ENCODE data around the gene CCDC183.
"Not testable (repeated sequence)": the region's sequence is repeated elsewhere in the genome, so short reads cannot be mapped to it uniquely, and the experiment has no call there.

The CCDC183 gene

DNA sequence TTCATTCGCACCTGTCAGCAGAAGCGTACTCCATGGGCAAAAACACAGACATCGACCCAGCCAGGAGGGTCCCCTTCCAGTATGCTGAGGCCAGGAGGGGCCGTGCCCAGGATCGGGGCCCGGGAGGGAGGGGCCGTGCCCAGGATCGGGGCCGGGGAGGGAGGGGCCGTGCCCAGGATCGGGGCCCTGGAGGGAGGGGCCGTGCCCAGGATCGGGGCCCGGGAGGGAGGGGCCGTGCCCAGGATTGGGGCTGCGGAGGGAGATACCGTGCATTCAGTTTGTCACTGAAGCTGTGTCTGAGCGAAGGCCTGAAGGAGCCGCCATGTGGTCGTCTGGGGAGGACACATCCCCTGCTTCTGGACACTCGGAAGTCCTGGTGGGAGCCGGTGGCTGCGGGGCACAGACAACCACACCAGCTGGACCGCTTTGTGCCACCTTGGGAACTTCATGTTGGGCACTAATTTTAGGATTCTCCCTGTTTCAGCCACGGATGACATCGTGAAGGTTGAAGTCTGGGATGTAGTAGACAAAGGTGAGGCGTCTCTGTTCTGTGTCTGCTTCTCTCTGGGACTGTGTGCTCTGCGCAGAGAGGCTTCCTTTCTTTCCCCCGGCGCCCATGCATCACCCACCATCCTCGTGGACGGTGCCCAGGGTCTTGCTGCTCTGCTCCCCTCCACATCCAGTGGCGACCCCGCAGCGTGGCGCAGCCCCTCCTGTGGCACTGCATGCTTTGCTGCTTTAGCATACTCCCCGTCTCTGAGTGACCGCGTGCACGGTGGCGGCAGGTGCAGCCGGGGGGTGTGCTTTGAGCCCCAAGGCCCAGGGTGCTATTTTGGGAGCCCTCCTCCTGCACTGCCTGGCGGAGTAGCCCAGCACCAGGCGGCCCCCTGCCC lies 29.4 kb downstream of the CCDC183 start:
- DNase-seq (ENCODE audit: low read depth), result no peak

DNA sequence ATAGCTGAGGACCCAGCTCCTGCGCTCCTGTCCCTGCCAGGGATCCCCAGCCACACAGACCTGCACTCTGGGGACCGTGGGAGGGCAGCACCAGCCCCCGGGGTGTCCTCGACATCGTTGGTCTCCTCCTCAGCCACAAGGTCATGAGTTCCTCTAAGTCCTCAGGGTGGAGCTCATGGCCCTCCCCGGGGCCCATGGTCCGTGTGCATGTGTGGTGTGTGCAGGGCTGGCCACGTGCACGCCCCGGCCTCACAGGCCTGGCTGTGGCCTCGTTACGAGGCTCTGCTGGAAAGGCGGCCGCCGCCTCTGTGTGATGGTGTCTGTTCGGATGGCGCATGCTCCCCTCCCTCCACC lies 30.0 kb downstream of the CCDC183 start:
- no peak for DNase-seq (ENCODE audit: low read depth)

DNA sequence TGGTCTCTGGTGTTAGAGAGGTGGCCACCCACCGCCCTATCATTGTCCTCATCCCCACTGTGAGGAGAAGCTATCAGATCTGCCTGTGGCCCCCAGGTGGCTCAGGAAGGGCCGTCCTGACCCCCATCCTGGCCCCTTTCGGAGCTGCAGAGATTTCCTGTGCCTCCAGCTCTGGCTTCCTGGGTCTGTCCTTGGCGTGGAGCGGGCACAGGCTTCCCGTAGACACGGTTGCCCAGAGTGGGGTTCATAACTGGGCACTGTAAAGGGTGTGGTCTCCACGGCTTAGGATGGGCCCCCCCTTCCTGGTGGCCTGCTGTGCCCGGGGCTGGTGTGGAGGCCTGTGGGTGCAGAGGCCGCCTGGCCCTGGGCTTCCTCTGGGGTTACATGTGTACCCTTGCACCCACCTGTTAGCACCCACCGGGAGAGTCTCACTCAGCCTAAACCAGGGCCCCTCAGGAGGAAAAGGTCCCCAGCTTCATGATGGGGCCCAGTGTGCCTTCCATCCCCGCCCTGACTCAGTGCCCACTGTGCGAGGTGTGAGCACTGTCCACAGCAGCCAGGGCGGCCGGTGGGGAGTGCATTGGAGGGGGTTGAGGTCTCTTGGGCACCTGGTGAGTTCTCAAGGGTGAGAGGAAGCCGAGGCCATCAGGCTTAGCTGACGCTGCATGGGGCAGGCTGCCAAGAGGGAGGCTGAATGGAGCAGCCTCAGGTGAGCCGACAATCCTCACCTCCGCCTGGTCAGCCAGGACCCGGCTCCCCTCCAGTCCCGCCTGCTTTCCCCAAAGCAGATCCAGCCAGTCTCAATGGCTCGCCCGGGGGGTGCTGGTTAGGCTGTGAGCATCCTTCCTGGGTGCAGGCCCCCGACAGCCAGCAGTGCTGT lies 30.8 kb downstream of the CCDC183 start:
- DNase-seq (ENCODE audit: low read depth), result no peak

DNA sequence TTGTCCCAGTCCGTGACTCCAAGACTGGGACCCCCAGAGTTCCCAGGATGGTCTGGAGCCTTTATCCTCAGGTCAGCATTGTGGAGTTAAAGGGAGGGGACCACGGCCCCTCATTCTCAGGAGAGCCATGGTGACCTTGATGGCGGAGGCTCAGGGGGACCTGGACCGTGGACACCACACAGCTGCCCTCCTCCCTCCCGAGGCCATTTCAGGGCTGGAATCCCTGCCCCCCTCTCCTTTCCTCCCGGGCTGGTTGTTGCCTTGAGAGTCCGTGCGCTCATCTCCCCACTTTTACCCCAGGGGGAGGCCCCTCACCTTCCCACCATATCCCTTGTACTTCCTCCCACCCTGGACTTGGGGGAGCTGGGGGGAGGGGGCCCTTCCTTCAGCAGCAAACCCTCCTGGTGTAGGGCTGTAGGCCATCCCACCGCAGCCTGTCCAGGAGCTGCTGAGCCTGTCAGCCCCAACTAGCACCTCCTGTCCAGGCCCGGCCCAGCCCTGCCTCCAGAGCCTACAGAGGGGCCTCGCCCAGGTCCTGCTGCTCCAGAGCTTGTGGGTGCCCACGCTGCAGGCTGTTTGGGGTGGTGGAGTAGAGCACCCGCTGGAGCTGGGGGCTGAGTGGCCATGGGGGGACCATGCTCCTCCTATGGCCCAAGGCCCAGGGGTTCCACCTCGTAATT lies 31.8 kb downstream of the CCDC183 start:
- no peak for DNase-seq (ENCODE audit: low read depth)

DNA sequence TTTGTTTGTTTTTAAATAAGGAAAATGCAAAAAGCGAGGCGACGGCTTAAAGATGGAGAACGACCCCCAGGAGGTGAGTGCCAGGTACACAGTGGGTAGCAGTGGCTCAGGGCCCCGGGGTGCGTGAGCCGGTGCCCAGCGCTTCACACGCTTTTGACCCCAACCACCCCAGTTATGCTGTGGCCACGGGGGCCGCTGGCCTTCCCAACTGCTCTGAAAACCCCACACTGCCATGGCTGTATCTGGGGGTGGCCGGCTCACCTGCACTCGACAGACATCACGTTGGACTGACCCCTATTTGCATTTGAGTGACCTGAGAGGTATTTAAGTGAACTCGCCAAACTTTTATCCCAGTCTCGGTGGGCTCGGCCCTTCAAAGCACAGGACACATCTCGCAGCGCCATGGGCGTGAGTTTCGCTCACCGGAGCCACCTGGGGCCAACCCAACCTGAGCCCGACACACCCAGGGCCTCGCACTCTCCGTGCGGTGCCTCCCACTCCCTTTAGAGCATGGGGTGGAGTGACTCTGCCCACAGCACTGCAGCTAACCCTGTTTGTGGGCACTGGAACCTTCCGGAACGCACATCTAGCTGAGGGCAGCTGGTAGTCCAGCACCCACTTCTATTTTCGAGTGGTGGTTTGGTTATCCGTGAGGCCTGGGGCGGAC lies 32.5 kb downstream of the CCDC183 start:
- no peak for DNase-seq (ENCODE audit: low read depth)

DNA sequence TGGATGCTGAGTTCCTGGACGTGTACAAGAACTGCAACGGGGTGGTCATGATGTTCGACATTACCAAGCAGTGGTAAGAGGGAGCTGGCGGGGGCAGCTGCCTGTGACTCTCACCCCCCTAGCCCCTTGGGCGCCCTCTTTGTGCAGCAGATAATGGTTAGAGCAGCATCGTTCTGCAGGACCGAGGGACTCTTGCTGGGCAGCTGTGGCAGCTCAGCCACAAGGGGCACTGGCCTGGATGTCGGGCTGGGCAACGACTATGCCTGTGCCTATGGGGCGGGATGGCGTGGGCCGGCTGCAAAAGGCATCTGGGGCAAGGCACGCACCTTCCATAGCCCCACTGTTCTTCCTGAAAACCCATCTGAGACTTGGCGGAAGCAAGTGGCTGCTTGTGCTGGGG lies 33.3 kb downstream of the CCDC183 start:
- DNase-seq (ENCODE audit: low read depth), result no peak

DNA sequence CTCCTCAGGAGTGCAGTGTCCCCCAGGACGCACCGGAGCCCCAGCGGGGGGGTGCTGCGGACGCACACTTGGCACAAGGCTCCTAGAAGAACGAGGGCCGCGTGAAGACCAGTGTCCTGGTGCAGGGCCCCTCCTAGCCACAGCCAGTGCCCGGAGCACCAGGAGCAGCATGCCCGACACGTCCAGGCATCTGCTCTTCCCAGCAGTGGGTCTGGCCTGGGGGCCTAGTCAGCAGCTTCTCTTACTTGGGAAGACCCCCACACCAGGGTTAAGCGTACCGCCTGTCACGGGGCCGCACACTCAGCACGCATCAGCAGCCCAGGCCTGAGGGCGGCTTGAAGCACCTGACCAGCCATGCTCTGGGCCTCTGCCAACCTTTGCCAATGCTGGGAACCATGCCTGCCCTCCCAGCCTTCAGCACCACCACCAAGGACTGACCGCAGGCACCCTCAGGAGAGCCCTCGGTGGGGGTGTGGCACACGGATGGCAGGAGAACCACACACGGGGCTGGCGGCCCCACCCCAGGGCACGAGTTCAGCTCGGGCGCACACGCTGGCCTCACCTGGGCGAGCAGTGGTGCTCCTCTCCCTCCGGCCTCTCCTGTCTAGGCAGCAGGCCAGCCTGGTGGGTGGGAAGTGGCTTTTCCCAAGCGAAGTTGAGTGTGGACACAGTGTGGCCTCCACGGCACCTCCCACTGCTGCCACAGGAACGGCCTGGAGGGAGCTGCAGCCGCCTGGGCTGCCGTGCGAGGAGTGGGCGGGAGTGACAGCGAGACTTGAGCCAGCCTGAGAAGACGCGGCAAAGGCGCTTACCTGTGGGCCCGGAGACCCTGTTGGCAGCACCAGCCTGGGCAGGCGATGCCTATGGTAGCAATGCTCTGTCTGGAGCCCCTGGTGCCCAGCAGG lies 34.1 kb downstream of the CCDC183 start:
- DNase-seq (ENCODE audit: low read depth), result no peak

DNA sequence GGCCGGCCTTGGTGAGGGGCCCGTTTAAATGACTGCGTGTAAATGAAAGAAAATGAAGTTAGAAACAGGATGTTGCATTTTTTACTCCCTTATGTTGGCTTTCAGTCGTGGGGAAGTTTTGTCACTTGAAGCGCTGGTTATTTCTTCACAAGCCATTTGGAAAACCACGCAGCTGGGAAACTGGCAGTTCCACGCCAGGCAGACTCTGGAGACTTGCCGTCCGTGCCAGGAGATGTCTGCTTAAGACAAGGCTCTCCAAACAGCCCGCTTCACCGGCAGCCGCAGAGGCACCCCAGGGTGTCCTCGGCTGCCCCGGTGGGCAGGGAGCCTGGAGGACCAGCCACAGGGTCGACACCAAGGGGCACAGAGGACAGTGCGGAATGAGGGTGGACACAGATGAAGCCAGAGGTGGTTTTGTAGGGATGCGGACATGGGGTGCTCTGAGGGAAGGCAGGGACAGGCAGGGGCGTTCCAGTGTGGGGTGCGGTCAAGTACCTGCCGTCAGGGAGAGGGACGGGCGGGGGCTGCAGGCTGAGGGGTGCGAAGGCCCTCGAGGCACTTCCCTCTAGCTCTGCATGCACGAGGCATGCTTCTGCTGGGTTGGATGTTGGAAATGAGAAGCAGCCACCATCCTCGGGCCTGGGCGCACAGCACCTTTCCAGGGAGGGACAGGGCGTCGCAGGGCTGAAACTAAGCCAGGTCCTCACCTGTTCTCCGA lies 35.0 kb downstream of the CCDC183 start:
- no peak for DNase-seq (ENCODE audit: low read depth)

DNA sequence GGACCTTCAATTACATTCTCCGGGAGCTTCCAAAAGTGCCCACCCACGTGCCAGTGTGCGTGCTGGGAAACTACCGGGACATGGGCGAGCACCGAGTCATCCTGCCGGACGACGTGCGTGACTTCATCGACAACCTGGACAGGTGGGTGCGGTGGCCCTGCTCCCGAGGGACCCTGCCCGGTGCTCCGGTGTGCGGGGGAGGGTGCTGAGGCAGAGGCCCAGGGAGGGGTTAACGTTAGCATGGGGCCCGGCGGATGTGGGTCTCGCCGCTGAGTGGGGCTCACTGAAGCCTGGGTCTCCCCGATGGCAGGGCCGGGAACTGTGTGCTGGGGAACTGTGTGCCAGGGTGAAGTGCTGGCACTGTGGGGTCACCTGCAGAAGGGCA lies 35.6 kb downstream of the CCDC183 start:
- no peak for DNase-seq (ENCODE audit: low read depth)

DNA sequence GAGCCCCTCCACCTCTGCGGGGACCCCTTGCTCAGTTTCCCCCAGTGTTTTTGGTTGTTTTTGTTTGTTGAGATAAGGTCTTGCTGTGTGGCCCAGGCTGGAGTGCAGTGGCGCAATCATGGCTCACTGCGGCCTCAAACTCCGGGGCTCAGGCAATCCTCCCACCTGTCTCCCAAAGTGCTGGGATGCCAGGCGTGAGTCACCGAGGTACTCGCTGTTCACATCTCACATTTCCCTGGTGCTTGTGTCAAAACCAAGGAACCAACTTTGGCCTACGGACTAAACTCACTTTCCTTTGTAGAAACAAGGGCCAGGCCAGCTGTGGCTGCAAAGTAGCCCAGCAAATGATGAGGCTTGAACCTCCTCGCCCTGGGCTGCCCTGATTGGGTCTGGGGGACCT lies 36.4 kb downstream of the CCDC183 start:
- DNase-seq (ENCODE audit: low read depth), result no peak

DNA sequence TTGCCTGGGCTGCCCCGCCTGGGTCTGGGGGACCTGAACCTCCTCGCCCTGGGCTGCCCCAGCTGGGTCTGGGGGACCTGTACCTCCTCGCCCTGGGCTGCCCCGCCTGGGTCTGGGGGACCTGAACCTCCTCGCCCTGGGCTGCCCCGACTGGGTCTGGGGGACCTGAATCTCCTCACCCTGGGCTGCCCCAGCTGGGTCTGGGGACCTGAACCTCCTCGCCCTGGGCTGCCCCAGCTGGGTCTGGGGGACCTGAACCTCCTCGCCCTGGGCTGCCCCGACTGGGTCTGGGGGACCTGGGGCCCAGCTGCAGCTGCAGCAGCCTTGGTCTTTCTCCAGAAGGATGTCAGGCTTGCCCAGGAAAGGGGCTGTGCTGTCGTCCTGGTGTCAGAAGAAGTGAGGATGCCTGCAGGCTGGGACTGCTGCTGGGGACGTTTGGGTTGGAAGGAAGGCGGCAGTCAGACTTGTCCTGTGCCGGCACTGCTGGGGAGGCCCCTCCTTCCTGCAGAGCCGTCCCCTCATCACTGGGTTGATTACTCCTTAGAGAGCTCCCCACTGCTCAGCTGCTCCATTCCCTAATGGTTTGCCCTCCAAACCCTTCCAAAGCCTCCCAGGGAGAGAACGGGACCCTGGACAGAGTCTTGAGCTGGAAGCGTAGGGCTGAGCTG lies 37.4 kb downstream of the CCDC183 start:
- not testable (repeated sequence) for DNase-seq (ENCODE audit: low read depth)

DNA sequence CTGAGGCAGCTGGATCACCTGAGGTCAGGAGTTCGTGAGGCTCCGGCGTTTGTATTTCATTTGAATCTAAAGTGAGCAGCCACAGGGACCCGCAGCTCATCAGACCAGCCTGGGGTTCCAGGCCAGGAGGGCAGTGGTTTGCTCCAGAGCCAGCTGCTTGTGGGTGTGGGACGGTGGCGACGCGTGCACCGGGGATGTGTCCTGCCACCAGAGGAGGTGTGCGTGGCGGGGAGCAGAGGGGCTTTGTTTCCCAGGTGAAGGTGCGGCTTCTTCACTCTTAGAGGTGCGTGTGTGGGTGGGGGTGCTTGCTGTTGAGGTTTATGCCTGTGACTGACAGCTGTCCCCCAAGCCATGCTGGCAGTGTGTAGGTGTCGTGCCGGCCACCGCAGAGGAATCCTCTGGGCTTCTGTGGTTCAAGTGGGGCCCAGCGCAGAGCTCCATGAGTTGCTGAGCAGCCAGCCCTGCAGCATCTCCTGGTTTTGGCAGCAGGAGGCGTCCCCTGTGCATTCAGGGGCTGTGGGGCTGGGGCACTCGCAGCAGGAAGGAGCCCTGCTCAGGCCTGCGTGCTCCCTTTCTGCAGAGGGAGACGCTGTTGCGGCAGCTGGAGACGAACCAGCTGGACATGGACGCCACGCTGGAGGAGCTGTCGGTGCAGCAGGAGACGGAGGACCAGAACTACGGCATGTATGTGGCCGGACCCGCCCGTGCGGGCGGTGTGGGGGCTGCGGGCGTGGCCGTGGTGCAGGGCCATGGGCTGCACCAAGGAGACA lies 39.2 kb downstream of the CCDC183 start:
- no peak for DNase-seq (ENCODE audit: low read depth)

DNA sequence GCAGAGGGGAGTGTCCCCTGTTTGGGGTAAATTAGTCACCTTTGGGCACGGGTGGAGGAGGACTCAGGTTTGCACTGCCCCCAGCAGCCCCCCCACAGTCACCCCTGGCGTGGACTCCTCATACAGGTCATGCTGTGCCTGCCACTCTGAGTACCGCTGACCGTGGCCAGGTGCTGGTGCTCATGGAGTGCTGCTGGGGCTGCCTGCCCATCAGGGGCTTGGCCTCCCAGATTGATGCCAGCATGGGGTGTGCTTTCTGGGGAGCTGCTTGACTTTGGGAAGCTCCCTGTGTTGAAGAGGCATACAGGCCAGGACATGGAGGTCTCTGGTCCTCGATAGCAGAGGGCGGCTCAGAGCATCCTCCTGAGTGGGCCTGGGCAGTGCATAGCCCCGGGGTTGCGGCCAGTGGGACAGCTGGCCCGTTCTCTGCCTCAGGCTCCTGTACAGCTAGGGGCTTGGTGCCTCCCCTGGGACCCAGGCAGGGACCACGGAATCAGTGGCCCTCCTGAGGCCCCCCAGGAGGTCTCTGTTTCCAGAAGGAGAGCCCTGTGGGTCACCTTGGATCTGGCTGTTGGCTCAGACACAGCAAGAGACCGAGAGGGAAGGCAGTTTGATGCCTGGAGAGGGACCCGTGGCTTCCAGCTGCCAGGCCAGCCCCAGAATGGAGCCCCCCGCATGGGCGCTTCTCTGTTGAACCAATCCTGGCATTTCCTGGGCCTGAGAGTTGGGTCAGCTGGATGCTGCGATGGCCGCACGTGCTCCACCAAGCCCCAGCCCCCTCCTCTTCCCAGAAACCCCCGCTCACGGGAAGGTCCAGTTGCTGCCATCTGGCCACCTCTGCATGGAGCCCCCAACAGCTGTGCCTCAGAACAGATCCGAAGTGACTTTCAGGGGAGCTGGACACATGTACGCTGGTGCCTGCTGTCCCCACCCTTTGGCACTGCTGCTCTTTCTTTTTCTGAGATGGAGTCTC lies 40.1 kb downstream of the CCDC183 start:
- no peak for DNase-seq (ENCODE audit: low read depth)

DNA sequence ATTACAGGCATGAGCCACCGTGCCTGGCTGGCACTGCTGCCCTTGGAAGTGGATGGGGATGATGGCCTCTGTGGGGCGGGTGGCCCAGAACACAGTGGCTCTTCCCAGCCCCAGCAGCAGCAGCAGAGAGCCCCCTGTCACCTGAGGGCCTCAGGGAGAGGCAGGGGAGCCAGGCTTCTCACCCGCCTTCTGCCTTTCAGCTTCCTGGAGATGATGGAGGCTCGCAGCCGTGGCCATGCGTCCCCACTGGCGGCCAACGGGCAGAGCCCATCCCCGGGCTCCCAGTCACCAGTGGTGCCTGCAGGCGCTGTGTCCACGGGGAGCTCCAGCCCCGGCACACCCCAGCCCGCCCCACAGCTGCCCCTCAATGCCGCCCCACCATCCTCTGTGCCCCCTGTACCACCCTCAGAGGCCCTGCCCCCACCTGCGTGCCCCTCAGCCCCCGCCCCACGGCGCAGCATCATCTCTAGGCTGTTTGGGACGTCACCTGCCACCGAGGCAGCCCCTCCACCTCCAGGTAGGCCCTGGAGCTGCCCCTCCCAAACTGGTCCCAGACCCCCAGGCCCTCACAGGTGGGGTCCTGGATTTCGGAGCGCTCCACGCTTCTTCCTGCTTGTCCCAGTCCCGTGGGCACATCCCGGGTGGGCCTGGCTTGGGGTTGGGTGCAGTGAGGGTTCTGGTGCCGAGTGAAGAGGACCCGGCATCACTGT lies 41.2 kb downstream of the CCDC183 start:
- DNase-seq (ENCODE audit: low read depth), result no peak

DNA sequence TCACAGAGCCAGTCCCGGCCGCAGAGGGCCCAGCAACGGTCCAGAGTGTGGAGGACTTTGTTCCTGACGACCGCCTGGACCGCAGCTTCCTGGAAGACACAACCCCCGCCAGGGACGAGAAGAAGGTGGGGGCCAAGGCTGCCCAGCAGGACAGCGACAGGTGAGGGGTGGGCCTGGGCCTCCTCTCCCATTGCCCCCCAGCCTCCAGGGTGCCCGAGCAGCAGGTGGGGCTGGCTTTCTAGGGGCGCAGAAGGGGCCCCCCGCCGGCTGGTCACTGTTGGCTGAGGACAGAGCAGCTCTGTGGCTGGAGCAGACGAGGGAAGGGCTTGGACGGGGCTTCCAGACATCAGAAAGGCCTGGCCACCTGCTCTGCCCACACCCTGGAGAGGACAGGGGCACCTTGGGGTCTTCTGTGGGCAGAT lies 41.7 kb downstream of the CCDC183 start:
- not testable (repeated sequence) for DNase-seq (ENCODE audit: low read depth)

DNA sequence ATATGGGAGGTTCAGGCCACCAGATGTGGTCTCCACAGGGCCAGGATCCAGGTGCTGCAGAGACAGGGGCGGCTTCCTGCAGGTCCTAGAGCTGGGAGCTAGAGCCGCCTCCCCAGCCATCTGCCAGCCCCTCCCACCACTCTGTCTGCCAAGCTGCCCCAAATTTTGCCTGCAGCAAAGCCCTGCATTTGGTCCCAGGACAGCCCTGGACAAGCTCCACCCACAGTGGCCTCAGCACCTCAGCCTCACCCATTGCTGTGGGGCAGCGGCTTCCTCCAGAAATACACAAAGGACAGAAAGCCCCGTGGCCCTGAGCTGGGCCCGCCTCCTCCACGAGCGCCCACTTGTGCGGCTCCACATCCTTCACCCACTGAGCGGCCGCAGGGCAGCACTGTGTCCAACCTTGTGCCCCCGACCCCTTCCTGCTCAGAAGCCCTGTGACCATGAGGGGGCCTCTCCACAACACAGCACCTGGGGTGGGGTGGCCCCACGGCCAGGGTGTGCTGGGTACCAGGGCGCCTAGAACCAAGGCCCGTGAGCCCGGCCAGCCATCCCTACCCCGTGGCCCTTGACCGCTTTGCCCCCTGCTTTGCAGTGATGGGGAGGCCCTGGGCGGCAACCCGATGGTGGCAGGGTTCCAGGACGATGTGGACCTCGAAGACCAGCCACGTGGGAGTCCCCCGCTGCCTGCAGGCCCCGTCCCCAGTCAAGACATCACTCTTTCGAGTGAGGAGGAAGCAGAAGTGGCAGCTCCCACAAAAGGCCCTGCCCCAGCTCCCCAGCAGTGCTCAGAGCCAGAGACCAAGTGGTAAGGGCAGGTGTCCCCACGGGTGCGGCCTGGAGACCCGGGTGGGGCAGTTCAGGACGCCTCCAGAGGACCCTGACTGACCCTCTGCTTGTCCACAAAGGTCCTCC lies 42.4 kb downstream of the CCDC183 start:
- DNase-seq (ENCODE audit: low read depth), result no peak

Measured in non-pigmented ciliary epithelial cell (primary cell).